ENCODE results near the gene RASSF5.

RASSF5 gene

GRCh38 chr1:206508130-206508889 is 979 bp downstream of the RASSF5 start:
- TF ChIP-seq EZH2phosphoT487 (IDR thresholded peaks at IDR 0.05; ENCODE audit: low read depth), result no peak
- TF ChIP-seq, protein P1, sequence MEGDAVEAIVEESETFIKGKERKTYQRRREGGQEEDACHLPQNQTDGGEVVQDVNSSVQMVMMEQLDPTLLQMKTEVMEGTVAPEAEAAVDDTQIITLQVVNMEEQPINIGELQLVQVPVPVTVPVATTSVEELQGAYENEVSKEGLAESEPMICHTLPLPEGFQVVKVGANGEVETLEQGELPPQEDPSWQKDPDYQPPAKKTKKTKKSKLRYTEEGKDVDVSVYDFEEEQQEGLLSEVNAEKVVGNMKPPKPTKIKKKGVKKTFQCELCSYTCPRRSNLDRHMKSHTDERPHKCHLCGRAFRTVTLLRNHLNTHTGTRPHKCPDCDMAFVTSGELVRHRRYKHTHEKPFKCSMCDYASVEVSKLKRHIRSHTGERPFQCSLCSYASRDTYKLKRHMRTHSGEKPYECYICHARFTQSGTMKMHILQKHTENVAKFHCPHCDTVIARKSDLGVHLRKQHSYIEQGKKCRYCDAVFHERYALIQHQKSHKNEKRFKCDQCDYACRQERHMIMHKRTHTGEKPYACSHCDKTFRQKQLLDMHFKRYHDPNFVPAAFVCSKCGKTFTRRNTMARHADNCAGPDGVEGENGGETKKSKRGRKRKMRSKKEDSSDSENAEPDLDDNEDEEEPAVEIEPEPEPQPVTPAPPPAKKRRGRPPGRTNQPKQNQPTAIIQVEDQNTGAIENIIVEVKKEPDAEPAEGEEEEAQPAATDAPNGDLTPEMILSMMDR (IDR thresholded peaks at IDR 0.05; ENCODE audit: low read depth, low read length), result no peak
- H2AFZ ChIP-seq (ENCODE audit: low read depth, low read length), result no peak overlapping the region
- peaks cover 15% of the 10 kb centered on the region for H3K4me1 ChIP-seq (ENCODE audit: low read length)
- H3K36me3 ChIP-seq (replicated peaks; ENCODE audit: low read depth, low read length), result no peaks in the 10 kb centered on the region
- no peaks in the 10 kb centered on the region for H3K79me2 ChIP-seq (ENCODE audit: low read length)
- no peaks in the 10 kb centered on the region for H3K9me3 ChIP-seq (ENCODE audit: insufficient read depth, low read length)
- no peak overlapping the region for H3K9ac ChIP-seq (ENCODE audit: low read length)
- H3K27ac ChIP-seq (ENCODE audit: low read length), result no peak overlapping the region
- H3K4me2 ChIP-seq (ENCODE audit: low read length), result 0 out of 2 replicates have a peak overlapping the region, but pooled peaks have one; percentile 80
- H3K27me3 ChIP-seq (ENCODE audit: low read depth, low read length), result peaks cover 28% of the 10 kb centered on the region
- H3K4me3 ChIP-seq (ENCODE audit: low read length), result peak overlapping the region; percentile 78; the same call in 1 of the 2 replicates
- H4K20me1 ChIP-seq (ENCODE audit: insufficient read depth, low read length), result no peaks in the 10 kb centered on the region

DNA sequence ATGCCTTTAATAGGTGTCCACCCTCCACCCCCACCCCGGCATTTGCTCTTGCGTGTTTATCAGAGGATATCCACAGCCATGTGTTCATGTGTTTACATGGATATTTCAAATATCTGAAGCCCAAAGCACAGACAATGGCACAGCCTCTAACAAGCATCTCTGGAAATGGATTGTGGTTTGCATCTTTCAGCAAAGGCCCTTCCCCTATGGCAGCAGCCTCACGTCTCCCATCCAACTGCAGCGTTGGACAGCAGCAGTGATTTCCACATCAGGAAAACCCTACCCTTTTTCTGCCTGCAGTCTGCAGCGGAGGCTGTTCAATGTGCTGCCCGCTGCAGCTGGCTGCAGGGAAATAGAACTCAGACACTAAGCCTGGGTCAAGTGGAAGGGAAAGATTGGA is 1.6 kb downstream of the RASSF5 start:
- H2AFZ ChIP-seq (ENCODE audit: low read depth, low read length), result no peak overlapping the region
- no peak overlapping the region for H3K9ac ChIP-seq (ENCODE audit: low read length)
- no peaks in the 10 kb centered on the region for H3K9me3 ChIP-seq (ENCODE audit: insufficient read depth, low read length)
- H4K20me1 ChIP-seq (ENCODE audit: insufficient read depth, low read length), result no peaks in the 10 kb centered on the region
- H3K4me3 ChIP-seq (ENCODE audit: low read length), result no peak overlapping the region
- TF ChIP-seq, protein P1 (IDR thresholded peaks at IDR 0.05; ENCODE audit: low read depth, low read length), result no peak
- no peak for TF ChIP-seq EZH2phosphoT487 (IDR thresholded peaks at IDR 0.05; ENCODE audit: low read depth)
- no peaks in the 10 kb centered on the region for H3K79me2 ChIP-seq (ENCODE audit: low read length)
- no peaks in the 10 kb centered on the region for H3K36me3 ChIP-seq (replicated peaks; ENCODE audit: low read depth, low read length)
- H3K4me2 ChIP-seq (ENCODE audit: low read length), result no peak overlapping the region
- H3K4me1 ChIP-seq (ENCODE audit: low read length), result peaks cover 11% of the 10 kb centered on the region
- no peak overlapping the region for H3K27ac ChIP-seq (ENCODE audit: low read length)
- H3K27me3 ChIP-seq (ENCODE audit: low read depth, low read length), result peaks cover 26% of the 10 kb centered on the region

- Histone ChIP-seq H3K27ac (ENCODE audit: low read length) (no peak overlapping the region), H3K4me1 (ENCODE audit: low read length) (peaks cover 10% of the 10 kb centered on the region), H4K20me1 (ENCODE audit: insufficient read depth, low read length) (no peaks in the 10 kb centered on the region), H3K4me2 (ENCODE audit: low read length) (no peak overlapping the region), H3K9me3 (ENCODE audit: insufficient read depth, low read length) (no peaks in the 10 kb centered on the region), H3K4me3 (ENCODE audit: low read length) (no peak overlapping the region), H2AFZ (ENCODE audit: low read depth, low read length) (no peak overlapping the region), H3K36me3 (replicated peaks; ENCODE audit: low read depth, low read length) (no peaks in the 10 kb centered on the region), H3K27me3 (ENCODE audit: low read depth, low read length) (peaks cover 24% of the 10 kb centered on the region), H3K79me2 (ENCODE audit: low read length) (no peaks in the 10 kb centered on the region), H3K9ac (ENCODE audit: low read length) (no peak overlapping the region)
- no peak for TF ChIP-seq EZH2phosphoT487 (IDR thresholded peaks at IDR 0.05; ENCODE audit: low read depth)
- TF ChIP-seq, protein P1 (IDR thresholded peaks at IDR 0.05; ENCODE audit: low read depth, low read length), result no peak
Observed at GRCh38 chr1:206509612-206510257, 2.4 kb downstream of the RASSF5 start.

GRCh38 chr1:206510371-206510770 is 3.0 kb downstream of the RASSF5 start:
- H3K27ac ChIP-seq (ENCODE audit: low read length), result no peak overlapping the region
- peaks cover 19% of the 10 kb centered on the region for H3K27me3 ChIP-seq (ENCODE audit: low read depth, low read length)
- no peaks in the 10 kb centered on the region for H3K36me3 ChIP-seq (replicated peaks; ENCODE audit: low read depth, low read length)
- H3K9me3 ChIP-seq (ENCODE audit: insufficient read depth, low read length), result no peaks in the 10 kb centered on the region
- H3K79me2 ChIP-seq (ENCODE audit: low read length), result no peaks in the 10 kb centered on the region
- H2AFZ ChIP-seq (ENCODE audit: low read depth, low read length), result no peak overlapping the region
- H3K4me2 ChIP-seq (ENCODE audit: low read length), result no peak overlapping the region
- H3K4me1 ChIP-seq (ENCODE audit: low read length), result peaks cover 11% of the 10 kb centered on the region
- no peak overlapping the region for H3K4me3 ChIP-seq (ENCODE audit: low read length)
- H3K9ac ChIP-seq (ENCODE audit: low read length), result no peak overlapping the region
- TF ChIP-seq EZH2phosphoT487 (IDR thresholded peaks at IDR 0.05; ENCODE audit: low read depth), result no peak
- TF ChIP-seq, protein P1 (IDR thresholded peaks at IDR 0.05; ENCODE audit: low read depth, low read length), result no peak
- no peaks in the 10 kb centered on the region for H4K20me1 ChIP-seq (ENCODE audit: insufficient read depth, low read length)
